ENCODE data around the gene ANKRD23.

Gene ANKRD23

DNA sequence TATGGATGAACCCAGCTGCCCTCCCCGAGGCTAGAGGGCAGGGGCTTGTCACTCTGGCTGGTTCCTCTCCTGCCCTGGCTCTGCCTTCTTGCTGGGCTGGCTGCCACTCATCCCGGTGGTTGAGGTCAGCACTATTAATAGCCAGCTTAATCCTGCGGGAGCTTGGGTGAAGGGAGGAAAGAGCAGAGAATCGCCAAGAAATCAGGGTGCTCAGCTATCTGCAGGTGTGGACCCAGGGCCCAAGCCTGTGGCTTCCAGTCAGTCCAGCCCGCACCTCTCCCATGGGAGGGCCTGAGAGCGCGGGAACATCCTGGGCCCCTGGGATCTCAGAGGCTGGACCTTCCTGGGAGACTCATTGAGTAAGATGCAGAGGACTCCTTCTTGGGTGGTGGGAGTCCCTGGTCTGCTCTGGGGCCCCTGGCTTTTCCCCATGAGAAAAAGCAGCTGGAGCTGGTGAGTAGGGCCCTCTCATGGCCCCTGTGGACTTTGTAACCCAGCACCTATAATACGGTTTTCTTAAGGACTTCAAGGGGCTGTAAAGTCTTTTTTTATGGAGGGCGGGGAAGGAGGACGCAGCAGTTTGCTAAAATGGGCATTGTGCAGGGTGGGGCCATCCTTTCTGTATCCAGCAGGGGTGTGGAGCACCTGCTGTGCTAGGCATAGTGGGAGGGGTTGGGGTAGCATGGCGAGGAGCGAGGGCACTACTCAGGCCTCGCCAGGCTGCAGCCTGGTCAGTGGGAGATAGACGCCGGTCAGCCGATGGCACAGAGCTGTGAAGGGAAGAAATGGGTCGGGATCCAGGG is 55.2 kb downstream of the ANKRD23 start:
- Histone ChIP-seq H3K4me1 (no peaks in the 10 kb centered on the region), H3K27me3 (ENCODE audit: low read depth) (no peaks in the 10 kb centered on the region), H3K4me3 (no peak overlapping the region), H3K9me3 (no peaks in the 10 kb centered on the region), H3K36me3 (replicated peaks) (no peaks in the 10 kb centered on the region)
- no peak for DNase-seq (ENCODE audit: low spot score in 2 of 2)
- in situ Hi-C loops (cut with MboI; ENCODE audit: low sequenced_read_pairs) = no loop called here

Data from HAP-1 (cell line).